Mucosa of descending colon (tissue), 3 donors: ENCODE results near the gene ELK4. TPM values are rescaled to one million over a fixed set of nuclear protein-coding genes. Genes with fewer than 3 reads are reported as not detected.
A peak's percentile ranks its signal among the peaks of the same experiment; 100 is the strongest.
"Not testable (repeated sequence)": the region's sequence is repeated elsewhere in the genome, so short reads cannot be mapped to it uniquely, and the experiment has no call there.

Source experiments
- ATAC-seq: fragments of 200-7000 bp; cut with Tn5 transposase; one replicate; pipeline ENCODE4 v1.9.1; 2020; ENCODE audit warnings: mild to moderate bottlenecking, moderate library complexity
- DNase-seq, 3 donors: peaks; one replicate each; pipeline ENCODE4 v3.0.0-alpha.2; 2020
- H3K36me3 ChIP-seq: fragments of 200-600 bp; one replicate; pipeline ENCODE4 v1.8.0; 2021; ENCODE audit warnings: low read depth, mild to moderate bottlenecking
- H3K4me1 ChIP-seq: fragments of 200-600 bp; one replicate; pipeline ENCODE4 v1.8.0; 2021; ENCODE audit warnings: low read depth, mild to moderate bottlenecking
- H3K4me3 ChIP-seq: fragments of 200-600 bp; one replicate; pipeline ENCODE4 v1.8.0; 2021; ENCODE audit warnings: mild to moderate bottlenecking
- H3K9me3 ChIP-seq: fragments of 200-600 bp; one replicate; pipeline ENCODE4 v1.8.0; 2021; ENCODE audit warnings: mild to moderate bottlenecking
- intact Hi-C, 2 donors: fragments of 100-400 bp; cut with DNase I in 1 of 2; cut with micrococcal nuclease in 1 of 2; formaldehyde crosslinking; loops; one replicate each; pipeline versions ENCODE4 v1.11.0 to v1.11.1; 2022; cut with DNase I, micrococcal nuclease
- total RNA-seq, 3 donors: library from RNA; stranded (reverse); fragmentation: NEBNext Ultra II Directional in 2 of 3; extraction: Animal tissue kit (Norgen Biotek cat#: 25700) in 2 of 3; gene quantifications; one replicate each; pipeline versions ENCODE4 v1.2.1 to v1.2.4, GENCODE V29; 2021 to 2023
- TF ChIP-seq, protein P1 (sequence below): fragments of 200-600 bp; IDR thresholded peaks from one replicate; pipeline ENCODE4 v1.8.0; 2022; ENCODE audit warnings: antibody characterized with exemption, mild to moderate bottlenecking
- donor health status: DM: no; HTN: no; CAD: no; lungs with moderate emphysema.
- donor health status: DM: no; HTN: no; CAD: no.
- donor health status: DM: no; HTN: yes; CAD: no.

The ELK4 gene
- total RNA-seq, 3 donors from 2014 or later = 43.1 to 60.6 (median 47.6) TPM

DNA sequence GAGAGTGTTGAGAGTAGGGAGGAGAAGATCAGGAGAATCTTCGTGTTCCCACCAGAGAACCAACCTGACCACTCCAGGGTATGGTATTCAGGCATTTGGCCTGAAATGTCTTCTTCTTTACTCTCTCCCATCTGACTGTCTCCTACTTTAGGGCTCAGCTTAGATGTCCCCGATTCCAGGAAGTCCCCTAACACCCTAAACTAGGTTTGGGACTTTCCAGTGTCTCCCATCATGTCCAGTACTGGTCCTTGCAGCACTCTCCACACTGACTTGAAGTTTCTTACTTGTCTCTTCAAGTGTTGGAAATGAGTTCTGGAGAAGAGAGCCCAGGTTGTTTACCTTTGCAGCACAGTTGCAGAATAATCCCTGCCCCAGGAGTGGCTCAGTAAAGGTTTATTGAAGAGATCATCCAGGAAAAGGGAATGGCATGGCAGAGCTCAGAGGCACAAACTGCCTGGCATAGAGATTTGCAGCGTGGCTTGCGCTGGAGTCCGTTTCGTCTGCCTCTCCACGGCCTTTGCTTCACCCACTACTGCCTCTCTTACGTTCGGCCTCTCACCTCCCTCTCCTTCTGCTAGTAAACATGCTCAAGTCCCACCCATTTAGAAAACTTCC, 6.2 kb upstream of the ELK4 start:
- DNase-seq = no peak
- Histone ChIP-seq H3K4me1 (peaks cover 1% of the 10 kb centered on the region), H3K4me3 (no peak overlapping the region), H3K9me3 (no peaks in the 10 kb centered on the region), H3K36me3 (no peaks in the 10 kb centered on the region)
- intact Hi-C loops = no loop called here
- TF ChIP-seq, protein P1, sequence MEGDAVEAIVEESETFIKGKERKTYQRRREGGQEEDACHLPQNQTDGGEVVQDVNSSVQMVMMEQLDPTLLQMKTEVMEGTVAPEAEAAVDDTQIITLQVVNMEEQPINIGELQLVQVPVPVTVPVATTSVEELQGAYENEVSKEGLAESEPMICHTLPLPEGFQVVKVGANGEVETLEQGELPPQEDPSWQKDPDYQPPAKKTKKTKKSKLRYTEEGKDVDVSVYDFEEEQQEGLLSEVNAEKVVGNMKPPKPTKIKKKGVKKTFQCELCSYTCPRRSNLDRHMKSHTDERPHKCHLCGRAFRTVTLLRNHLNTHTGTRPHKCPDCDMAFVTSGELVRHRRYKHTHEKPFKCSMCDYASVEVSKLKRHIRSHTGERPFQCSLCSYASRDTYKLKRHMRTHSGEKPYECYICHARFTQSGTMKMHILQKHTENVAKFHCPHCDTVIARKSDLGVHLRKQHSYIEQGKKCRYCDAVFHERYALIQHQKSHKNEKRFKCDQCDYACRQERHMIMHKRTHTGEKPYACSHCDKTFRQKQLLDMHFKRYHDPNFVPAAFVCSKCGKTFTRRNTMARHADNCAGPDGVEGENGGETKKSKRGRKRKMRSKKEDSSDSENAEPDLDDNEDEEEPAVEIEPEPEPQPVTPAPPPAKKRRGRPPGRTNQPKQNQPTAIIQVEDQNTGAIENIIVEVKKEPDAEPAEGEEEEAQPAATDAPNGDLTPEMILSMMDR = no peak
- ATAC-seq = peak; percentile 41

DNA sequence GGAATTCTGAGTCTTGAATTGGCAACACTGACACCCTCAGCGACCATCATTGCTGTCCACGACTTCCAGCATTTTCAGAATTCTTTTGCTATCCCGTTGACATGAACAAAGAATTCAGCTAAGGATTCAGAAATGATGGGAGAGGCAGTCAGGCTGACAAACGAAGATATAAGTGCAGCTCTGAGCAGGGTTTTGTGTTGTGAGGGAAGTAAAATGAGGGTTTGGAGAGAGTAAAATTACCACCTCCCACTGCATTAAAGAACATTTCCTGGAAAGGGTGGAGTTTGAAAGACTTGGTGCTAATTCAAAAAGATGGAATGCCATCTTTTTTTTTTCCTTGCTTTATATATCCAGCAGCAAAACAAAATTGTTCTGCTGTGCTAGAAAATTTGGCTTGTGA, 4.9 kb upstream of the ELK4 start:
- TF ChIP-seq, protein P1 = no peak
- intact Hi-C loops = no loop called here
- Histone ChIP-seq H3K4me1 (peaks cover 8% of the 10 kb centered on the region), H3K9me3 (no peaks in the 10 kb centered on the region), H3K4me3 (no peak overlapping the region), H3K36me3 (no peaks in the 10 kb centered on the region)
- ATAC-seq (no peak), DNase-seq (no peak)

DNA sequence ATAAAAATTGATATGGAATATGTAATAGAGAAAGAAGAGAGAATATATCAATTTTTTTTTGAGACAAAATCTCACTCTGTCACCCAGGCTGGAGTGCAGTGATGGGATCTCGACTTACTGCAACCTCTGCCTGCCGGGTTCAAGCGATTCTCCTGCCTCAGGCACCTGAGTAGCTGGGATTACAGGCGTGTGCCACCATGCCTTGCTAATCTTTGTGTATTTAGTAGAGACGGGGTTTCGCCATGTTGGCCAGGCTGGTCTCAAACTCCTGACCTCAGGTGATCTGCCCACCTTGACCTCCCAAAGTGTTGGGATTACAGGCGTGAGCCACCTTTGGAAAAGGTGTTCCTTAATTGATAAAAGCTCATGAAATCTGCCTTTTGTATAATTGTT, 4.3 kb upstream of the ELK4 start:
- ATAC-seq, H3K4me1 ChIP-seq, H3K36me3 ChIP-seq, DNase-seq, H3K4me3 ChIP-seq, H3K9me3 ChIP-seq, intact Hi-C loops: not testable (repeated sequence)

DNA sequence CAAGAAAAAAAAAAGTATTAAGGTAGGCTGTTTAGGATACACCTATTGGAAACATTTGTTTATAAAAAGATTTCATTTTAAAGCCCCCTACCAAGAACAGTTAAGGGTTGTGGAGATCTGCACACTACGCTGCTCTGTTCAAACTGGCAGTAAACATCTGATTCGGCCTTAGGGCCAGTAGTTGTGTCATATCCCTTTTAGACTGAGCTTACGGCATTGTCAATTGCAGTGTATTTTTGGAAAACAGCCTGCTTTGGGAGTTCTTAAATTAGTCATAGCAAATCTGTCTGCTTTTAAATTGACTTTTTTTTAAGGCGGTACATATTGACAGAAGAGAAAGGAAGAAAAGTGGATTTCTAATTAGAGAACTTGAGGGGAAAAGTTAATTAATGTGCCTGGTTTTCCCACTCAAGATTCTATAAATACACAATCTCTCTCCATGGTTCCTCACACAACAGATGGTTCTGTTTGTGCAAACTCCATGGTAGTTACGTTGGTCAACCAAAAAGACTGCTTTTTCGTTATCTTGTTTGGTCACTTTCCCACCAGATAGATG, 1.7 kb upstream of the ELK4 start:
- Histone ChIP-seq H3K4me1 (peaks cover 23% of the 10 kb centered on the region), H3K36me3 (no peaks in the 10 kb centered on the region), H3K4me3 (no peak overlapping the region), H3K9me3 (no peaks in the 10 kb centered on the region)
- TF ChIP-seq, protein P1 = no peak
- intact Hi-C loops = no loop called here
- ATAC-seq (no peak), DNase-seq (no peak)

DNA sequence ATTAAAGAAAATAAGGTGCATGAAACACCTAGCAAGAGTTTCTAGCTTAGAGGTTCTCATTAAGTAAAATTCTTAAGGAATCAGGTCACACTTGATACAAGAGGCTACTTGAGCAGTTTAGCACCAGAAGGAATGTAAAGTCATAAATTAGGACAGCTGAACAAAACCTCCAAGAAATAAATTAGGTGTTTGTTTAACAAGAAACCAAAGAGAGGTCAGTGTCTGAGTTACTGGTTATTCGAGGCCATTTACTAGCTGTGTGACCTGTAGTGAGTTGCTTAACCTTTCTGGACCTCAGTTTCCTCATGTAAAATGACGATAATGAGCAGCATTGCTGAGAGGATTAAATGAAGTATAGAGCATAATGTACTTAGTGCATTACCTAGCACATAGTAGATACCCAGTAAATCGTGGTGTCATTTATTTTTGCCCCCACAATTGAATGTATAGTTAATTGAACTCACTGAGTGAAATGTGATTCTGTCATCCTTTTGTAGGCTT, 908 bp upstream of the ELK4 start:
- TF ChIP-seq, protein P1 = no peak
- Histone ChIP-seq H3K4me3 (no peak overlapping the region), H3K36me3 (no peaks in the 10 kb centered on the region), H3K4me1 (peaks cover 23% of the 10 kb centered on the region), H3K9me3 (no peaks in the 10 kb centered on the region)
- DNase-seq = no peak
- no peak for ATAC-seq
- intact Hi-C loops = no loop called here

DNA sequence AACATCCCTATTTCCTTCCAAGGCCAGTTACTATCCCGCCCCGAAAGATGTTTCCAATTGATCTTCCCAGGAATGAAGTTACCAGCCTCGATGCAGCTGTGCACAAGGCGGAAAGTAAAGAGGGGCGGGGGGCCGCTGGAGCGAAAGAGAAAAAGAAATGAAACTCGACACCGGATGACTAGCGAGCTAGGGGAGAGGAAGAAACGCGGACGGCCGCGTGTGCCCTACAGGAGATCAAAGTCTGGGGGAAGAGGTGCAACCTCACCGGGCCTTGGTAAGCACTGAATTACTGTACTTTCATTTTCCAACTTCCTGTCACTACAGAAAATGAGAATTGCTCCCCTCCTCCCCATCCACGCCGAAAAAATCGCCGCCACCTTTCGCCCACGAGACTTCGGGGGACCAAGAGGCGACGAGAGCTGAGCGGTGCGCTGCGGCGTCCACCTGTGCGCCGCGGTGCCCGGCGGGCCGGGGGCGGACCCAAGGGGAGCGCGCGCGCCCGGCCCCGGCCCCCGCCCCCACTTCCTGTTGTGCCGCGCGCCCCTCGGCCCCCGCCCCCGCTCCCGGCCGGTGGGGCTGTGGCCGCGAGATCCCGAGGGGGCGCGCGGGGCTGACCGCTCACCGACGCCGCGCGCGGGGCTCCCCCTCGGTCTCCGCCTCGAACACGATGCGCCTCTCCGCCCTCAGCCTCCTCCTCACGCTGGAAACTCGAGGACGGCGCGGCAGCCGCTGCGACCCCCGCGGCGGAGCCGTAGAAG, 622 bp downstream of the ELK4 start:
- intact Hi-C loops = no loop called here
- TF ChIP-seq, protein P1 = no peak
- H3K4me3 ChIP-seq = peak overlapping the region; percentile 76
- DNase-seq = peak; percentile 82 to 90 (median 82)
- peak; percentile 78 for ATAC-seq
- no peaks in the 10 kb centered on the region for H3K9me3 ChIP-seq
- H3K4me1 ChIP-seq = peaks cover 23% of the 10 kb centered on the region
- no peaks in the 10 kb centered on the region for H3K36me3 ChIP-seq
